Endothelial cell of umbilical vein (primary cell): ENCODE results near the gene ZSCAN12. TPM values are rescaled to one million over a fixed set of nuclear protein-coding genes. Genes with fewer than 3 reads are reported as not detected.

ENCODE experiments used
- BruUV-seq: library from RNA; stranded (reverse); fragments of 400-500 nt; replicated peaks from 2 replicates; lab custom pipeline; 2021; lab: Mats Ljungman, UMichigan
- CTCF ChIA-PET: fragments of 300-600, 350-600 bp; sonication (Branson Sonifier 250); formaldehyde crosslinking; loops from one replicate; lab custom pipeline; 2021; ENCODE audit warnings: antibody characterized with exemption, inconsistent platforms; lab: Charles Lee
- POLR2A ChIA-PET: fragments of 300-600, 350-600 bp; sonication (Branson Sonifier 250); formaldehyde crosslinking; loops from one replicate; lab custom pipeline; 2021; ENCODE audit warnings: antibody characterized with exemption, inconsistent platforms; lab: Charles Lee
- DNase-seq: peaks from one replicate; pipeline ENCODE4 v3.0.0-alpha.2; 2011; ENCODE audit warnings: low read depth, low spot score
- FAIRE-seq: peaks from 2 replicates; lab custom pipeline; 2011; peaks lifted over from hg19 to GRCh38; lab: Jason Lieb, UNC
- H2AFZ ChIP-seq: 2 replicates; pipeline ENCODE4 v1.6.0; 2012; ENCODE audit warnings: low read depth, low read length, control low read depth, inconsistent platforms
- H3K27ac ChIP-seq: 2 replicates; pipeline ENCODE4 v1.5.1; 2011; ENCODE audit warnings: low read depth, mild to moderate bottlenecking, control low read depth, low read length, moderate library complexity; ENCODE audit not compliant: insufficient read depth
- H3K27me3 ChIP-seq, 2 experiments: 2 replicates each; pipeline versions ENCODE4 v1.6.0 to v1.6.1; 2011; ENCODE audit warnings: low read length in 2 of 2, mixed read lengths in 1 of 2; ENCODE audit not compliant: control insufficient read depth in 2 of 2, insufficient read depth in 2 of 2
- H3K36me3 ChIP-seq, 2 experiments: 2 replicates in 1 of 2; 3 replicates in 1 of 2; pipeline ENCODE4 v1.5.1; 2011; ENCODE audit warnings: low read length in 2 of 2, mild to moderate bottlenecking in 1 of 2, moderate library complexity in 1 of 2; ENCODE audit not compliant: control insufficient read depth in 2 of 2, insufficient read depth in 2 of 2; ENCODE audit errors: extremely low read depth in 1 of 2
- H3K4me1 ChIP-seq: 3 replicates; pipeline ENCODE4 v1.5.1; 2011; ENCODE audit warnings: mild to moderate bottlenecking, low read length; ENCODE audit not compliant: control insufficient read depth, insufficient read depth; ENCODE audit errors: extremely low read depth
- H3K4me2 ChIP-seq: 2 replicates; pipeline ENCODE4 v1.6.1; 2011; ENCODE audit warnings: low read length, control low read depth, mixed read lengths; ENCODE audit not compliant: insufficient read depth
- H3K4me3 ChIP-seq, 3 experiments: fragments of 200-600 bp in 1 of 3; sonication (generic), shearing (Covaris generic) in 1 of 3; replicated peaks in 1 of 3; 2 replicates each; pipeline ENCODE4 v1.5.1; 2011 to 2016; ENCODE audit warnings: control low read depth in 3 of 3, low read length in 3 of 3, mild to moderate bottlenecking in 2 of 3, inconsistent platforms in 1 of 3, low read depth in 1 of 3, moderate library complexity in 1 of 3; ENCODE audit not compliant: insufficient read depth in 1 of 3
- H3K79me2 ChIP-seq: 2 replicates; pipeline ENCODE4 v1.6.0; 2012; ENCODE audit warnings: low read length, inconsistent platforms; ENCODE audit not compliant: control insufficient read depth, insufficient read depth
- H3K9ac ChIP-seq: replicated peaks from 2 replicates; pipeline ENCODE3; 2011; ENCODE audit warnings: low read length, control low read depth; ENCODE audit not compliant: insufficient read depth; ENCODE audit errors: extremely low read depth
- H3K9me1 ChIP-seq: replicated peaks from 3 replicates; pipeline ENCODE4 v1.6.0; 2011; ENCODE audit warnings: mild to moderate bottlenecking, low read length; ENCODE audit not compliant: control insufficient read depth, insufficient read depth; ENCODE audit errors: extremely low read depth
- H3K9me3 ChIP-seq: replicated peaks from 2 replicates; pipeline ENCODE4 v1.5.1; 2012; ENCODE audit warnings: low read length, inconsistent platforms; ENCODE audit not compliant: control insufficient read depth, insufficient read depth
- H4K20me1 ChIP-seq: replicated peaks from 2 replicates; pipeline ENCODE3; 2011; ENCODE audit warnings: mild to moderate bottlenecking, low read length; ENCODE audit not compliant: control insufficient read depth, insufficient read depth; ENCODE audit errors: extremely low read depth
- EZH2 ChIP-seq: IDR thresholded peaks from 2 replicates; pipeline ENCODE4 v1.6.1; 2012; ENCODE audit warnings: borderline replicate concordance, low read depth, mild to moderate bottlenecking, moderate library complexity, low read length, inconsistent platforms; ENCODE audit not compliant: severe bottlenecking
- FOS ChIP-seq: IDR thresholded peaks from 2 replicates; pipeline ENCODE4 v1.6.1; 2011; ENCODE audit warnings: mild to moderate bottlenecking, low read length, moderate library complexity, borderline replicate concordance; ENCODE audit not compliant: insufficient read depth
- GATA2 ChIP-seq: IDR thresholded peaks from 2 replicates; pipeline ENCODE4 v1.7.0; 2011; ENCODE audit warnings: low read depth, mild to moderate bottlenecking, moderate library complexity, mixed read lengths, low read length; ENCODE audit not compliant: insufficient read length, insufficient read depth
- MAX ChIP-seq: IDR thresholded peaks from 2 replicates; pipeline ENCODE4 v1.6.1; 2011; ENCODE audit not compliant: insufficient read depth, insufficient read length
- MYC ChIP-seq: IDR thresholded peaks from one replicate; pipeline ENCODE4 v1.6.1; 2011; ENCODE audit warnings: mild to moderate bottlenecking, low read depth, low read length
- POLR2AphosphoS5 ChIP-seq: IDR thresholded peaks from 2 replicates; pipeline ENCODE4 v1.6.1; 2012; ENCODE audit warnings: low read depth, mild to moderate bottlenecking, control low read depth, low read length, moderate library complexity; ENCODE audit not compliant: insufficient read depth
- dilution Hi-C: fragments of 300-500 bp; cut with MboI; formaldehyde crosslinking; loops from one replicate; pipeline ENCODE4 v1.15.0; 2019; ENCODE audit warnings: low sequenced_read_pairs; ENCODE audit not compliant: extremely low pct_ligation_motif_present
- intact Hi-C: fragments of 100-400 bp; cut with micrococcal nuclease; formaldehyde crosslinking; loops from one replicate; pipeline ENCODE4 v1.10.0; 2022
- polyA plus RNA-seq, 4 experiments: library from polyadenylated mRNA; depleted of rRNA in 3 of 4; stranded (reverse) in 3 of 4; unstranded in 1 of 4; fragments of >200 nt; gene quantifications; 2 replicates each; pipeline versions ENCODE4 v1.2.1 to v1.2.3, GENCODE V29; 2011 to 2012; ENCODE audit warnings: missing spikeins in 1 of 4
- total RNA-seq: library from RNA; stranded (reverse); gene quantifications from 2 replicates; pipeline ENCODE4 v1.2.3, GENCODE V29; 2021

Gene ZSCAN12
- total and polyA plus RNA-seq, 2 donors (not counting 3 experiments of a cell fraction or from before 2014, with no cell fraction given), result 1.3 to 4.4 TPM

- no peaks in the 10 kb centered on the region for H3K36me3 ChIP-seq
- dilution Hi-C loops (no loop called here), intact Hi-C loops (no loop called here)
- peaks cover 5 to 12% of the 10 kb centered on the region in 2 experiments for H3K27me3 ChIP-seq
- ChIA-PET CTCF (interaction anchor here (1.0 kb wide), 1 partner anchor 161 kb away, joined by 3 read pairs; the partner anchor contains the start of gene PGBD1), POLR2A (interaction anchor here (0.5 kb wide), 1 partner anchor 319 kb away, joined by 3 read pairs; no protein-coding TSS in a partner anchor)
- DNase-seq (no peak), FAIRE-seq (no peak)
- no peaks in the 10 kb centered on the region for H3K4me1 ChIP-seq
- no peaks in the 10 kb centered on the region for H3K79me2 ChIP-seq
- no peak overlapping the region for H2AFZ ChIP-seq
- BruUV-seq, result no TSS peak
- H3K9me3 ChIP-seq, result no peaks in the 10 kb centered on the region
- H3K9me1 ChIP-seq, result no peaks in the 10 kb centered on the region
- H3K27ac ChIP-seq, result no peak overlapping the region
- H3K9ac ChIP-seq, result no peak overlapping the region
- TF ChIP-seq POLR2AphosphoS5, result no peak
- TF ChIP-seq GATA2, result no peak
- TF ChIP-seq FOS, result no peak
- no peak for TF ChIP-seq MAX
- H4K20me1 ChIP-seq, result no peaks in the 10 kb centered on the region
- H3K4me3 ChIP-seq, result peak overlapping the region in 2 of 3 experiments; percentile 63 to 79
- peak overlapping the region; percentile 72 for H3K4me2 ChIP-seq
Measured at GRCh38 chr6:28442586-28442985, 43.0 kb upstream of the ZSCAN12 start.

- ChIA-PET CTCF (no interaction called here), POLR2A (no interaction called here)
- no peaks in the 10 kb centered on the region for H3K9me1 ChIP-seq
- no peak overlapping the region for H3K9ac ChIP-seq
- TF ChIP-seq EZH2 (no peak), POLR2AphosphoS5 (no peak), MYC (no peak)
- intact Hi-C loops, result no loop called here
- H3K36me3 ChIP-seq, result peaks cover 0 to 4% of the 10 kb centered on the region in 2 experiments
- no peaks in the 10 kb centered on the region for H3K79me2 ChIP-seq
- H3K27ac ChIP-seq, result no peak overlapping the region
- H3K4me2 ChIP-seq, result no peak overlapping the region
- no peak overlapping the region for H2AFZ ChIP-seq
- H4K20me1 ChIP-seq, result no peaks in the 10 kb centered on the region
- no peak for FAIRE-seq
- DNase-seq, result no peak
- no TSS peak for BruUV-seq
- H3K27me3 ChIP-seq, result no peaks in the 10 kb centered on the region
- H3K4me3 ChIP-seq, result no peak overlapping the region
- H3K4me1 ChIP-seq, result no peaks in the 10 kb centered on the region
- dilution Hi-C loops, result no loop called here
- no peaks in the 10 kb centered on the region for H3K9me3 ChIP-seq
Measured at GRCh38 chr6:28436404-28436803, 36.9 kb upstream of the ZSCAN12 start.
